ENCODE data around the gene MROH8. TPM values are rescaled to one million over a fixed set of nuclear protein-coding genes. Genes with fewer than 3 reads are reported as not detected.
"Not testable (repeated sequence)": the region's sequence is repeated elsewhere in the genome, so short reads cannot be mapped to it uniquely, and the experiment has no call there.

MROH8 gene
- polyA plus RNA-seq, 1 donor from 2014 or later = 3.2 TPM

GRCh38 chr20:37128803-37129202 is 50.5 kb downstream of the MROH8 start:
- TF ChIP-seq CTCF (IDR thresholded peaks at IDR 0.05; ENCODE audit: poor library complexity, severe bottlenecking) (no peak), REST (IDR thresholded peaks at IDR 0.05; ENCODE audit: borderline replicate concordance) (no peak), TAF1 (IDR thresholded peaks at IDR 0.05; ENCODE audit: low read depth) (no peak), EP300 (conservative IDR thresholded peaks at IDR 0.05; ENCODE audit: poor library complexity, severe bottlenecking) (no peak), RAD21 (conservative IDR thresholded peaks at IDR 0.05) (no peak), MXI1 (conservative IDR thresholded peaks at IDR 0.05; ENCODE audit: poor library complexity, severe bottlenecking) (no peak), POLR2AphosphoS5 (IDR thresholded peaks at IDR 0.05) (no peak), SMC3 (conservative IDR thresholded peaks at IDR 0.05; ENCODE audit: poor library complexity) (no peak), EZH2 (IDR thresholded peaks at IDR 0.05; ENCODE audit: borderline replicate concordance, insufficient read depth, low read length, poor library complexity, severe bottlenecking) (no peak)
- H3K4me3 ChIP-seq (ENCODE audit: low read length) = no peak overlapping the region

GRCh38 chr20:37126290-37126689 is 53.1 kb downstream of the MROH8 start:
- H3K9ac ChIP-seq (ENCODE audit: low read length); H3K27ac ChIP-seq (ENCODE audit: low read length); H3K9me2 ChIP-seq (ENCODE audit: insufficient read depth, low read length); H3F3A ChIP-seq (ENCODE audit: insufficient read depth, low read length, poor library complexity, severe bottlenecking); H3K4me3 ChIP-seq (ENCODE audit: low read length); H3K79me2 ChIP-seq (replicated peaks; ENCODE audit: insufficient read depth, low read length); H3K9me3 ChIP-seq (ENCODE audit: low read length); H3K36me3 ChIP-seq (ENCODE audit: insufficient read depth, low read length); H2AFZ ChIP-seq (ENCODE audit: low read depth, low read length); H3K27me3 ChIP-seq (ENCODE audit: insufficient read depth, low read depth, low read length); H4K20me1 ChIP-seq (ENCODE audit: insufficient read depth); H3K4me2 ChIP-seq (ENCODE audit: low read length): not testable (repeated sequence)

More at GRCh38 chr20:37128803-37129202, 50.5 kb downstream of the MROH8 start:
- Histone ChIP-seq H3K4me2 (ENCODE audit: low read length) (no peak overlapping the region), H3K9me3 (ENCODE audit: low read length) (no peaks in the 10 kb centered on the region), H3F3A (ENCODE audit: insufficient read depth, low read length, poor library complexity, severe bottlenecking) (no peaks in the 10 kb centered on the region), H3K36me3 (ENCODE audit: insufficient read depth, low read length) (no peaks in the 10 kb centered on the region), H3K27me3 (ENCODE audit: insufficient read depth, low read depth, low read length) (no peaks in the 10 kb centered on the region), H4K20me1 (ENCODE audit: insufficient read depth) (no peaks in the 10 kb centered on the region), H2AFZ (ENCODE audit: low read depth, low read length) (no peak overlapping the region), H3K9ac (ENCODE audit: low read length) (no peak overlapping the region), H3K9me2 (ENCODE audit: insufficient read depth, low read length) (no peaks in the 10 kb centered on the region), H3K79me2 (replicated peaks; ENCODE audit: insufficient read depth, low read length) (no peaks in the 10 kb centered on the region), H3K27ac (ENCODE audit: low read length) (no peak overlapping the region)

GRCh38 chr20:37123441-37123840 is 55.9 kb downstream of the MROH8 start:
- Histone ChIP-seq H3K9me3 (ENCODE audit: low read length) (no peaks in the 10 kb centered on the region), H2AFZ (ENCODE audit: low read depth, low read length) (no peak overlapping the region), H3F3A (ENCODE audit: insufficient read depth, low read length, poor library complexity, severe bottlenecking) (no peaks in the 10 kb centered on the region), H3K9me2 (ENCODE audit: insufficient read depth, low read length) (no peaks in the 10 kb centered on the region), H4K20me1 (ENCODE audit: insufficient read depth) (no peaks in the 10 kb centered on the region), H3K36me3 (ENCODE audit: insufficient read depth, low read length) (no peaks in the 10 kb centered on the region), H3K27me3 (ENCODE audit: insufficient read depth, low read depth, low read length) (no peaks in the 10 kb centered on the region), H3K4me3 (ENCODE audit: low read length) (no peak overlapping the region), H3K9ac (ENCODE audit: low read length) (no peak overlapping the region), H3K27ac (ENCODE audit: low read length) (no peak overlapping the region), H3K79me2 (replicated peaks; ENCODE audit: insufficient read depth, low read length) (no peaks in the 10 kb centered on the region), H3K4me2 (ENCODE audit: low read length) (no peak overlapping the region)
- TF ChIP-seq CTCF (IDR thresholded peaks at IDR 0.05; ENCODE audit: poor library complexity, severe bottlenecking) = no peak
- no peak for TF ChIP-seq EZH2 (IDR thresholded peaks at IDR 0.05; ENCODE audit: borderline replicate concordance, insufficient read depth, low read length, poor library complexity, severe bottlenecking)
- TF ChIP-seq EP300 (conservative IDR thresholded peaks at IDR 0.05; ENCODE audit: poor library complexity, severe bottlenecking) = no peak
- TF ChIP-seq SMC3 (conservative IDR thresholded peaks at IDR 0.05; ENCODE audit: poor library complexity) = no peak
- TF ChIP-seq MXI1 (conservative IDR thresholded peaks at IDR 0.05; ENCODE audit: poor library complexity, severe bottlenecking) = no peak
- no peak for TF ChIP-seq REST (IDR thresholded peaks at IDR 0.05; ENCODE audit: borderline replicate concordance)
- no peak for TF ChIP-seq TAF1 (IDR thresholded peaks at IDR 0.05; ENCODE audit: low read depth)
- TF ChIP-seq POLR2AphosphoS5 (IDR thresholded peaks at IDR 0.05) = no peak
- TF ChIP-seq RAD21 (conservative IDR thresholded peaks at IDR 0.05) = no peak
